HG02852 (cell line): ENCODE results near the gene GUCA2A.

Source experiments
- ATAC-seq: cut with Tn5 transposase; IDR thresholded peaks from one replicate; pipeline ENCODE4 v1.9.1; 2021; ENCODE audit warnings: mild to moderate bottlenecking, moderate library complexity; ENCODE audit not compliant: unreplicated experiment

GUCA2A gene

DNA sequence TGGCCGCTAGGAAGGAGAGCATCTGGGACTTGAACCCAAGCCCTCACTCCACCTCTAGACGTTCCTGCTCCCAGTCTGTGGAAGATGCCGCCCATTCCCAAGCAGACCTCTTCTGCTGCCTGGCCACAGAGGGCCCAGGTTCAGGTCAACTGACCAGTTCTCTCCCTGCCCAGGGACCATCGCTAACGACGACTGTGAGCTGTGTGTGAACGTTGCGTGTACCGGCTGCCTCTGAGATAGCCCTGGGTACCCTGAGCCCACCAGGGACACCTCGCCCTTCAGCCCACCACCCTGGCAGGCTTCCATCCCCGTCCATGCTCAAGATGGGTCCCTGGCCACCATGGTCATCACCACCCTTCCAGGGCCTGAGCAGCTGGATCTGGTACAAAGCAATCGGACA lies 9.2 kb downstream of the GUCA2A start:
- ATAC-seq = no peak

DNA sequence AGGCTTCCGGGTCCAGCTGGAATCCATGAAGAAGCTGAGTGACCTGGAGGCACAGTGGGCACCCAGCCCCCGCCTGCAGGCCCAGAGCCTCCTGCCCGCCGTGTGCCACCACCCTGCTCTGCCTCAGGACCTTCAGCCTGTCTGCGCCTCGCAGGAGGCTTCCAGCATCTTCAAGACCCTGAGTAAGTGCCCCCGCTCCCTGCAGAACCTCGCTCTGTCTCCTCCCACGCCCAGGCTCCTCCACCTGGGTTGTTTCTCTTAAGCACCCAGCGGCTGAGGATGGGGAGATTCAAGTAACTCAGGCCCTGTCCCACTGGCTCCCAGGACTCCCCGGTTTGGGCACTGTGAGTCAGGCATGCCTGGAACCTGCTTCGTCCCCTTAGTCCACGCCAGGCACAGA lies 9.9 kb downstream of the GUCA2A start:
- ATAC-seq = no peak

DNA sequence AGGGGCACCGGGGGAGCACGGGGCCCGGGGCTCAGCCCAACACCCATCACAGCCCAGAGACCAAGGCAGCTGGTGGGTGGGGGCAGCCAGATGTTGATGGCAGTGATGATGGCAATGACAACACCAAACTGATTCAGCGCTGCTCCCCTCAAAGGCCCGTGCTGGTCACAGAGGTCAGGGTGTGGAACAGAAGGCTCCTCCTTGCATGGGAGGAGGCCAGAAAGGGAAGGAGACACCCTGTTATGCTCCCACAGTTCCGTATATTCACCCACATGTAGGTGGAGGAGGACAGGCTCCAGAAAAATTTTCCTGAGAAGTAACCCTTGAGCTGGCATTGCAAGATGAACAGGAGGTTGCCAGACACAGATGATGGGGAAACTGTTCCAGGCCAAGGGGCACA lies 10.9 kb downstream of the GUCA2A start:
- ATAC-seq = no peak

DNA sequence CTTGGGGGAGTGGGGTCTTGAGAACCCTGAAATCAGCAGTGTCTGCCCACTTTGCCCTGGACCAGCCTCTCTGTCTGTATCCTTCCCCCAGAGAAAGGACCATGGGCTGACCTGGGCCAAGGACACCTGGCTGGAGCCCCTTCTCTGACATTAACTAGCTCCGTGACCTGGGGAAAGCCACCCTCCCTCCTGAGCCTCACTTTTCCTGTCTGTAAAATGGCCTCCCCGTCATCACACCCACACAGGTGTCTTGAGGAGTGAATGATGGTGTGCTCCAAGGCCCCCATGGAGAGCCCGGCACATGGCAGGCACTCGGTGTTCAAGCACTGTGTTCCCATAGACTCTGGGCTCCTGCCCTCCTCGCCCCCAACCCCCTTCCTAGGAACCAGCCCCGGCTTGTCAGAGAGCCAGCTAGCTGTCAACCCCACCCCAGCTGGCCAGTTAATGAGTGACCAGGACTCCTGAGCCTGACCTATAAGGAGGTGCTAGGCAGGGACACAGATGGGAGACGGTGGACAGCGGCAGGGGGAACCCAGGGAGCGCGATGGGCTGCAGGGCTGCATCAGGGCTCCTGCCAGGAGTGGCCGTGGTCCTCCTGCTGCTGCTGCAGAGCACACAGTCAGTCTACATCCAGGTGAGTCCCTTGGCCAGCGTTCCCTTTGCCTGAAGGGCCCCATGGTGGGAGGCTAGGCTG lies 11.5 kb downstream of the GUCA2A start, which contains the start of gene GUCA2B:
GUCA2B (plus strand) TSS at position 504 of the 694 bp plus-strand sequence; CDS start at position 545, 41 bp downstream.
- ATAC-seq = no peak

DNA sequence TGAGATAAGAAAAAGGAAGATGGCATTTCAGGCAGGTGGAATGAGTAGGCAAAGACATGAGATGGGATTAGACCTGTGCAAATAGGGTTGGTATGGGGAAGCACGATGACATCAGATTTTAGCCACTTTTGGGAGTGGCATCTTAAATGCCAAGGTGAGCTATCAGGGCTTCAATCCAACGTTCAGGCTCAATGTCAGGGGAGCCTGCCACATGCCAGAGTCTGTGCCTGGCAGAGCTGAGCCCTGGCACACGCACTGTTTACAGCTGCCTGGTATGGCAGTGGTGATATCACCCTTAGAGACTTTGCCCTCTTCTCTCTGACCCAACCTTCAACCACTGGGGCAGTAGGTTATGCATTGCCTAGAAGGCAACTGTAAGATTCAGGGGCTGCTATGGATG lies 12.4 kb downstream of the GUCA2A start:
- ATAC-seq = no peak

DNA sequence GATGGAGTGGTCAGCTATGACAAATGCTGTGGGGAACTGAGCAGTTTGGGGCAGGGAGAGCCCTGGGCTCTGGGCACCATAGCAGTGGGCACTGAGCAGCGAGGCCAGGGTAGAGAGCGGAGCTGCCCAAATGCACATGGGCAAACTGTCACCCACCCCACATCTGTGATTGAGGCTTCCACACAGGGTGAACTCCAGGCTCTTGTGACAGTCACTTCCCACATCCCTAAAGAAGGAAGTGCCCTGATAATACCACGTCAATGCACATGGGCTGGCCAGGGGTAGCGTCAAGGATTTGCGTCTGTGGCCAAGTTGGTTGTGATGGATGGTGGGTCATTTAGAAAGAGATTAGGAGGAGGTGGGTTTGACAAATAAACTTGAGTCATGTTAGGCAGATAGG lies 13.9 kb downstream of the GUCA2A start:
- no peak for ATAC-seq

DNA sequence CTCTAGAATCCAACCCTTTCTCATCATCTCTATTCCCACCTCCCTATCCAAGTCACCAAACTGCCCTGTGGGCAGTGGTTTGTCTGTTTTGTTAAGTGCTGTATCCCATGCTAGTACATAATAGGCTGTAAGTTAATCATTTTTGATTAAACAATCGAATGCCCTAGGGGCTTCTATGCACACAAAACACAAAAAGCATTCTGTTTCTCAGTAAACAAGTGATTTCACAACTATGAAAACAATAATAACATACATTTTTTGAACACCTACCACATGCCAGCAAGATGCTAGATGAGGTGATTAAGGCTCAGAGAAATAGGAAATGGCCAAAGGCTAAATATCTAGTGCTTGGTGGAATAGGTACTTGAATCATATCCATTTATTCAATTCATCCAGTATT lies 16.4 kb downstream of the GUCA2A start:
- ATAC-seq = no peak

DNA sequence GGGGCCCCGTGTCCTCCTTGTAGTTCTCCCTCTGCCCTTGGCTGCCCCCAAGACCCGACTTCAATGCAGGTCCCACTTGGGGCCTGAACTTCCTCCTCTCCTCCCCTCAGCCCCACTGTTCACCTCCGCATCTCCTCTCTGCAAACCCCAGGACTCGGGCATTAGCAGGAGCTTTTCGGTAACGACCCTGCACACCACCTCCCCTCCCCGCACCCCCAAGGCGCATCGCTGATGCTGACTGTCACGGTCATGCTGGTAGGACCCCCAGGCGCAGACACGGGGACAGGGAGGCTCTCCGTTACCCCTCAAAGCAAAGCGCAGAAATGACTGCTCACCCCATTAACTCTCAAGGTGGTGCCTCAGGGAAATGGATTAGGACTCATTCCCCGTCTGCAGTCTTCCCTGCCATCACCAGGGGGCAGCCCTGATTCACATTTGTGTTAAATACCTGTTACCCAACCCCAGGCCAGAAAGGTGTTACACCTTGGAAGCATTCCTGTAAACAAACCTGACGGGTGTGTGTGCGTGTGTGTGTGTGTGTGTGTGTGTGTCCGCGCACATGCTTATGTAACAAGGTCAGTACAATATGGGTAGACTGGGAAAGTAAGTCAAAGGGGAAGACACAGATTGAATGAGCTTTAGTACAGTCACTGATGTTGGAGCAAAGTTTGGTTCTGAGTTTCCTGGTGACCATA lies 17.8 kb downstream of the GUCA2A start:
- no peak for ATAC-seq

DNA sequence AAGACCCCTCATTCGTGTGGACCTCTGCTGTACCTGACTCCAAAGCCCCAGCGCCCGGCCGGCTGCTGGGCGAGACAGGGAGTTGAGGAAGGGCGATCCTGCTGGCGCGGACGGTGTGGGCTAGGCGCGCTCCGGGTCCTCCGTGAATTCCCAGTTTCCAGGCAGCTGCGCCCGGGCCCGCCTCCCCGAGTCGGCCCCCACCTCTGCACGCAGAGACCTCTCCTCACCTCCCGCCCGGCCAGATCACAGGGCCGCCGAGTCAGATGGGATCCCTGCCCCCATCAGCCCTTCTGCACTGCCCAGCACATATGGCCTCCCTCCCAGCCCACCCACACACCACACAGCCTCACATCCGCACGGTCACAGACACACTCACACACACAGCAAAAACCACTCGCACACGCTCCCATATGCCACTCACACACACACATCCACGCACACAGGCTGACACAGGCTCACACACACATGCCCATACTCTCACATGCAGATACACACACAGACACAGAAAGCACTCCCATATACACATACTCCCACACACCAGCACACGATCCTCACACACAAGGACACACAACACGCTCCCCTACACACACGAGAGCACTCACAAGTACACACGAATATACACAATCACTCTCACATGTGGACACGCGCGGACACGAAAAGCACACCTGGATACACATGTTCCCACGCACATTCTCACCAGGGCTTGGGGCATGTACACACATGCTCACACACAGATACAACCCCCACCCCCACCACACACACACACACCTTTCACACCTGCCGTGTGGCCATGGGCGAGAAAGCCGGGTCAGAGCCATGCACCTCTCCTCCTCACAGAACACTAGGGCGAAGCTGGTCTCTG lies 18.6 kb downstream of the GUCA2A start:
- ATAC-seq = no peak

DNA sequence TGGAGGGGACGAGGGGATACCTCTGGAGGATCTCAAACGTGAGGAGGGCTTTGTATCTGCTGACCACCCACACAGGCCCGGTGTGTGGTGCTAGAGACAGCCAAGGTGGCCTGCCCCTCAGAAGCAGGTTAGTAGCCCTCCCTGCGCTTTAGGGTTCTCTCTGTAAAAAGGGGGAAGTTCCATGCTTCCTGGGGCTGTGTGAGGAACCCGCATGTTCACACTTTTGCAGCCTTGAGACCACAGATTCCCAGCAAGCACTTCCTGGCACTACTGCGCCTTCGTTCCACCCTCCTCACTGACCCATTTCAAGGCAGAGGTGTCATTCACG lies 19.2 kb downstream of the GUCA2A start:
- no peak for ATAC-seq

DNA sequence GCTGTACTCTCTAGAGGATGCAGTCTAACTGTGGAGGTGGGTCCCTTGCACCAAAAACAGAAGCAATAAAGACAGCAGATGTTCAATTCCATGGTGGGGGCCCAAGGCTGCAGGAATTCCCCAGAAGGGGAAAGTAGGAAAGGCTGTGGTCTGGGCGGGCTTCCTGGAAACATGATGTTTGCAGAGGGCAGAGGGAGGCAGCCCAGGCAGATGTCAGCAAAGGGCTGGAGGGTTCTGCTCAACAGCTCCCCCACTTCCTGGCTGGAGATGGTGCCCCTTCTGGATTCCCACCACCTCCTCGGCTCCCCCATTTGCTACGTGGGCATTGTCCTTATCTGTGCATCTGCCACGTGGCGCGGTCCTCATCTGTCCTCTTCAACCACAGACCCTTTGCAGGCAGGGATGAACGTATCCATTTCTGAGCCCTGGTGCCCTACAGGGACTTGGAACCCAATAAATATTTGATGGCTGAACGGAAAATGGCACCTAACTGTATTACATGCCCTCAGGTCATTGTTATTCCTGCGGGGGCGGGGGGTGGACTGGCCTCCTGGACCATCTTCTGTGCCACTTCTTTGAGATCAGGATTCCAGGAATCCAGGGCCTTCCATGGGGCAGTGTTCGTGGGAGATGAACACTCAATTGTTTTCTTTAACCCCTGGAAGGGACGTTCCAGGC lies 19.7 kb downstream of the GUCA2A start:
- no peak for ATAC-seq

DNA sequence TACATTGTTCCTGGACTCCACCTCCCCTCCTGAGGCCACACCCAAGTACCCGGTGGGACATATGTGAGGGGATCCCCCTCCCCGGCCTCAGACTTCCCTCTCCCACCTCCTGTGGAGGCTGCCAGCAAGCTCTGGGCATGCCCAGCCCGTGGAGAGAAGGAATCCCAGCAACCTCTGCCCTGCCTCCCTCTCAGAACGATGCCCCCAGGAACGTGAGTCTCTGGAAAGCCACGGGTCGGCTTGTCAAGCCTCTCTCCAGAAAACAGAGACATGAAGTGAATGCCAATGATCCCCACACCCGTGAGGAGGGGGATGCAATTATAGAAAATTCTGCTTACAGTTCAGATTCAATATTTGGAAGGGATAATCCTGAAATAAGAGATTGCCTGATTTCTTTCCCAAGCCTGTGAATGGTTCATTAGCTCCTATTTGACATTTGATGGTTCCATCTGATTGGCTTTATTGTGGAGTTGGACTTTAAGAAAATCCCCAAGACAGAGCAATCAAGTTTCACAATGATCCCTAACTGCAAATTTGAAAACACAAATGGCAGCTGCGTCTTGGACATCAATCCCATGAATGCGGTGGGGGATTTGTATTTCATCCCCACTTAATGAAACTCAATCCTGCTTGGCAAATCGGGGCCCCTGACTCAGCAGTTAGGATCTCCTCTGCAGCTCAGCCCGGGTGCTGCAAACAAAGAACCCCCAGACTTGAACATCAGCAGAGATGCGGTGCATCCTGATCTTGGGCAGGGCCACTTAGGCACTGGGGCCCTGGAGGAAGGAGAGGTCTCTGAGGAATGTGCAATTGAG lies 20.4 kb downstream of the GUCA2A start:
- no peak for ATAC-seq

DNA sequence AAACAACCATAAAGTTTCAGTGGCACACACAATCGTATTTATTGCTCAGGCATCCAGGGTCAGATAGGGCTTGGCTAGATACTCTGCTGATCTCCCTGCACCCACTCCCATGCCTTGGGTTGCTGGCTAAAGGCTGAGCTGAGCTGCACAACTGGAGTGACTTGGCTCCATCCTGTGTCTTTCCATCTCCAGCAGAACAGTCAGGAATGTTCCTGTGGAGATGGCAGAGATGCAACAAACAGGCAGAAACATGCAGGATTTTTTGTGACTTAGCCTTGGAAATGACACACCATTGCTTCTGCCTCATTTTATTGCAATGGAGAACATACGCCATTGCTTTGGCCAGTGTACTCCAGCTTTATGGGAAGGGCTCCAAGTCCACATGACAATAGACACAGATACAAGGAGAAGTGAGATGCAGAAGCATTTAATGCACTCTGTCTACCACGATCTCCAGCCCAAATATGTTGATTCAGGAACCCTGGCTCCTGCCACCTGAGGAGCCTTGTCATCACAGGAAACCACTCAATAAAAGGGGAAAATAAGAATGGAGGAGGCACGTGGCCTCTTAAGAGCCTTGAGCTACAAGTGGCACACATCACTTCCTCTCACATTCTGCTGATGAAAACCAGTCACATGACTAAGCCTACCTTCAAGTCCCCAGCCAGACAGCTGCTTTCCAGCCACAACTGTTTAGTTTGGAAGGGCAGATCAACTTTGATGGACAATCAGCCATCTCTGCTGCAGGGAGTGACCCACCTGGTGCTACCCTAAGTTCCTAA lies 21.5 kb downstream of the GUCA2A start:
- ATAC-seq = no peak

DNA sequence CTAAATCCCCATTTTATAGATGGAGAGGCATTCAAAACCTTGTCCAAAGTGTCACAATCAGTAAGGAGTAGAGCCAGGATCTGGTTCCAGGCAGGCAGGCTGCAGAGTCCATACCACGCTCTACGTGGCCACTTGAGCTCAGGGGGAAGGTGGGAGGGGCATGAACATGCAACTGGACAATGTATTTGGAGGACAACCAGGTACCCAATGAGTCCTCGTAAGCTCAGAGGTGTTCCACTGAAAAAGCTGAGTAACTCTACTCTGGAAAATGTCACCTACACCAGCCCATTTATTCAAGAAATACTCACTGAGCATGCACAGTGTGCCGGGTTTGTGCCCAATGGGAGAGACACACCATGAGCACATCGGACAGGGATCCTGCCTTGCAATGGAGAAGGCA lies 22.6 kb downstream of the GUCA2A start:
- no peak for ATAC-seq

DNA sequence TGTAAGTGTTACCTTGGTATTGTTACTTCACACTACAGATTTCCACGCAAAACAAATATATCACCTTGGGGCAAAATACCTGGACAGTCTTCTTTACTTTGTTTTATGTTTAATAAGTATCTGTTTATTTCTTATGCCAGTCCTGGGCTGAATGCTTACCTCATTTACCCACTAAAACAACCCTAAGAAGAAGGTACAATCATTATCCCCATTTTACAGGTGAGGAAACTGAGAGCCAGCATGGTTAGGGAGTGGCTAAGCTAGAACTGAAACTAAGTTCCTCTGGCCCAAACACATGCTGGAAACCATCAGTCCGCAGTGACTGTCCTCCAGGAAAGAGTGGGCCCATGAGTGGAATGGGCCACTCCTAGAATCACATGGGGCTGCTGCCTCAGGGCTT lies 24.4 kb downstream of the GUCA2A start:
- ATAC-seq = no peak

DNA sequence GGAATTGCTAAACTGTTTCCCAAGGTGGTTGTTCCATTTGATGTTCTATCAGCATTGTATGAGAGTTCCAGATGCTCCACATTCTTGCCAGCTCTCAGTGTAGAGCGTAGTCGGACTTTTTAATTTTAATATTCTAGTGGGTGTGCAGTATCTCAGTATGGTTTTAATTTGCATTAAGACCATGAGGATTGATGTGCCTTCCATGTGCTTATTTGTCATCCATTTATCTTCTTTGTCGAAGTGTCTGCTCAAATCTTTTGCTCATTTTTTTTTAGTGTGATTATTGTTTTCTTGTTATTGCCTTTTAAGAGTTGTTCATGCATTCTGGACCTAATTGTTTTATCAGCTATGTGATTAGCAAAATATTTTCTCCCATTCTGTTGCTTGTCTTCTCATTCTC lies 25.1 kb downstream of the GUCA2A start:
- ATAC-seq = no peak

DNA sequence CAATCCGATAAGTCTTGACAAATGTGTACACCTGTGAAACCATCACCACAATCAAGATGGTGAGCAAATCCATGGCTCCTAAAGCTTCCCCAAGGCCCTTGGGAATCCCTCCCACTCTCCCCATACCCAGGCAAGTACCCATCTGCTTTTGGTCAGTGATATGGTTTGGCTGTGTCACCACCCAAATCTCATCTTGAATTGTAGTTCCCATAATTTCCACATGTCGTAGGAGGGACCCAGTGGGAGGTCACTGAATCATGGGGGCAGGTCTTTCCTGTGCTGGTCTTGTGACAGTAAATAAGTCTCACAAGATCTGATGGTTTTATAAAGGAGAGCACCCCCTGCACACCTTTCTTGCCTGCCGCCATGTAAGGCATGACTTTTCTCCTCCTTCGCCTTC lies 26.0 kb downstream of the GUCA2A start:
- no peak for ATAC-seq

DNA sequence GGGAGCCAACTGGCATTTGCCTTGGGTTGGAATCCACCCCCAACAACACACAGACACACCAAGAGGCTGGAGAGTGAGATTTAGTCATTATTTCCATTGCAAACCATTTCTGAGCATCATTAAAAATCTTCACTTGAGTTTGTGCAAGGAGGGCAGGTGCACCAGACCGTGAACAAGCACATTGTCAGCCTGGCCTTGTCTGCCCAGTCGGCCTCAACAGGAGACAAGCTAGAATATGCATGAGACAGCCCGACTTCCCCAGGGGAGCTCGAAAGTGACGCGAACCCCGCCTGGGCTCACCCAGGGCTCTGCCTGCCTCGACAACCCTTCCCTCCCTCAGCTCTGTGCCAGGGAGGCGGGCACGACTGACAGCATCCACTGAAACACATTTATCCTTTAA lies 26.8 kb downstream of the GUCA2A start:
- no peak for ATAC-seq

DNA sequence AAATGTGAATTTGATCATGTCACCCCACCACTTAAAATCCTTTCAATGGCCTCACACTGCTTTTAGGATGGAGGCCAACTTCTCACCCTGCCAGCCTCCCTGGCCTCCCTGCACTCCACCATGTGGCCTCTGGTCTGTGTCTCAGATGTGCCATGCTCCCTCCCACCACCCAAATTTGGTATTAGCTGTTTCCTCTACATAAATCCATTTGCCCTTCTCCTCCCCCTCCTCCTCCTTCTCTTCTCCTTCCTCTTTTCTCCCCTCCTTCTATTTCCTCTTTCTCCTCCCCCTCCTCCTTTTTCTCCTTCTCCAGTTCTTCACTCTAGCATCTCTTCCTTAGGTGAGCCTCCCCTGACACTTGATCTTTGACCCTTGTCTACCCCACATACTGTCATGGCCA lies 28.1 kb downstream of the GUCA2A start:
- ATAC-seq = no peak

DNA sequence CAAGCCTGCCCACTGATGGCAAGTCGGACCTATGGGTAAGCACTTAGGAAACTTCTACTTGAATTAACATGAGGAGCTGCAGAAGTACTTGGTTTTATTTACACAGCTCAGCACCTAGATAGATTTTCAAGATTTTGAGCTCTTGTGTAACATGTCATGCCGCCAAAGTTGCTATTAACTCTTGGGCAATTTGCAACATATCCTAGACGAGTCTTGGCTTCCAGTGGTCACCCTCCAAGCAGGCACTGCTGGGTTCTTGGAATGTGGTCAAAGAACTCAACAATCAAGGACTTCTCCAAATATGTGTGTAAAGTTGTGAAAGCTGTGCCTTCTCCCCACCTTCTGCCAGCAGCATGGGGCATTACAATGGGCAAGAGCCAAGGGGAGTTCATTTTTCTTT lies 29.1 kb downstream of the GUCA2A start:
- no peak for ATAC-seq
